ENCODE results near the gene SNAP25. TPM values are rescaled to one million over a fixed set of nuclear protein-coding genes. Genes with fewer than 3 reads are reported as not detected.

SNAP25 gene
- total and polyA plus RNA-seq, 2 donors (not counting 1 experiment from before 2014, with no cell fraction given): 0.27 TPM; not detected in 1

- H3K4me2 ChIP-seq (replicated peaks; ENCODE audit: low read depth, low read length, poor library complexity, severe bottlenecking): no peak overlapping the region
- Mint-ChIP-seq H3K4me3 (no peak overlapping the region), H3K27me3 (peaks cover 3% of the 10 kb centered on the region), H3K4me1 (no peaks in the 10 kb centered on the region), H3K9me3 (ENCODE audit: insufficient read depth) (peaks cover 4% of the 10 kb centered on the region), H3K27ac (no peak overlapping the region)
- no peaks in the 10 kb centered on the region for H3K36me3 ChIP-seq (replicated peaks in 1 of 2; ENCODE audit: control extremely low read depth in 1 of 2, control insufficient read depth in 1 of 2, extremely low read depth in 1 of 2, insufficient read depth in 2 of 2, low read length in 1 of 2)
- H3K9me3 ChIP-seq (ENCODE audit: control extremely low read depth in 1 of 3, control insufficient read depth in 2 of 3, insufficient read depth in 1 of 3, low read length in 2 of 3): peaks cover 0 to 3% (median 3%) of the 10 kb centered on the region in 3 donors
- no peak overlapping the region for H2AFZ ChIP-seq (ENCODE audit: insufficient read depth, low read depth, low read length, poor library complexity, severe bottlenecking)
- 55% methylated on average over 4 of the region's 4 CpGs for WGBS (ENCODE audit: insufficient coverage)
- ChIA-PET CTCF (no interaction called here), POLR2A (no interaction called here)
- DNase-seq (no peak), ATAC-seq (ENCODE audit: low read depth) (no peak)
- no peak for TF ChIP-seq CTCF (IDR thresholded peaks at IDR 0.05)
- TF ChIP-seq EZH2 (IDR thresholded peaks at IDR 0.05; ENCODE audit: borderline replicate concordance, insufficient read depth, low read depth, low read length, poor library complexity, severe bottlenecking): no peak
- no peaks in the 10 kb centered on the region for H4K20me1 ChIP-seq (ENCODE audit: control insufficient read depth, insufficient read depth, low read length, poor library complexity, severe bottlenecking)
- H3K4me1 ChIP-seq (ENCODE audit: control insufficient read depth in 2 of 2, insufficient read depth in 2 of 2, low read length in 2 of 2): no peaks in the 10 kb centered on the region
- H3K27me3 ChIP-seq (replicated peaks in 1 of 4; ENCODE audit: control extremely low read depth in 1 of 4, control insufficient read depth in 3 of 4, insufficient read depth in 4 of 4, low read length in 3 of 4): no peaks in the 10 kb centered on the region
- intact Hi-C loops (cut with micrococcal nuclease): no loop called here
- H3K27ac ChIP-seq (ENCODE audit: low read length in 2 of 2): no peak overlapping the region
- H3K4me3 ChIP-seq (ENCODE audit: control extremely low read depth in 1 of 5, extremely low read depth in 1 of 5, insufficient read depth in 1 of 5, low read depth in 2 of 5, low read length in 4 of 5): no peak overlapping the region
- no peak overlapping the region for H3K9ac ChIP-seq (ENCODE audit: low read length)
- H3K79me2 ChIP-seq (ENCODE audit: control insufficient read depth, insufficient read depth, low read length): no peaks in the 10 kb centered on the region
Measured at GRCh38 chr20:10319855-10320254, 101.2 kb downstream of the SNAP25 start.

GRCh38 chr20:10321138-10321717, 102.6 kb downstream of the SNAP25 start:
- Histone ChIP-seq H3K27ac (ENCODE audit: low read length in 2 of 2) (no peak overlapping the region), H3K9me3 (ENCODE audit: control extremely low read depth in 1 of 3, control insufficient read depth in 2 of 3, insufficient read depth in 1 of 3, low read length in 2 of 3) (peaks cover 0 to 3% (median 3%) of the 10 kb centered on the region in 3 donors), H3K9ac (ENCODE audit: low read length) (no peak overlapping the region), H3K4me3 (ENCODE audit: control extremely low read depth in 1 of 5, extremely low read depth in 1 of 5, insufficient read depth in 1 of 5, low read depth in 2 of 5, low read length in 4 of 5) (no peak overlapping the region), H3K27me3 (replicated peaks in 1 of 4; ENCODE audit: control extremely low read depth in 1 of 4, control insufficient read depth in 3 of 4, insufficient read depth in 4 of 4, low read length in 3 of 4) (no peaks in the 10 kb centered on the region), H3K36me3 (replicated peaks in 1 of 2; ENCODE audit: control extremely low read depth in 1 of 2, control insufficient read depth in 1 of 2, extremely low read depth in 1 of 2, insufficient read depth in 2 of 2, low read length in 1 of 2) (no peaks in the 10 kb centered on the region), H3K79me2 (ENCODE audit: control insufficient read depth, insufficient read depth, low read length) (no peaks in the 10 kb centered on the region), H3K4me1 (ENCODE audit: control insufficient read depth in 2 of 2, insufficient read depth in 2 of 2, low read length in 2 of 2) (no peaks in the 10 kb centered on the region), H4K20me1 (ENCODE audit: control insufficient read depth, insufficient read depth, low read length, poor library complexity, severe bottlenecking) (no peaks in the 10 kb centered on the region), H3K4me2 (replicated peaks; ENCODE audit: low read depth, low read length, poor library complexity, severe bottlenecking) (no peak overlapping the region), H2AFZ (ENCODE audit: insufficient read depth, low read depth, low read length, poor library complexity, severe bottlenecking) (no peak overlapping the region)
- CTCF ChIA-PET: no interaction called here
- DNase-seq (no peak), ATAC-seq (ENCODE audit: low read depth) (no peak)
- no peaks in the 10 kb centered on the region for H3K4me1 Mint-ChIP-seq
- peaks cover 3% of the 10 kb centered on the region for H3K27me3 Mint-ChIP-seq
- TF ChIP-seq EZH2 (IDR thresholded peaks at IDR 0.05; ENCODE audit: borderline replicate concordance, insufficient read depth, low read depth, low read length, poor library complexity, severe bottlenecking) (no peak), CTCF (IDR thresholded peaks at IDR 0.05) (no peak)
- no peak overlapping the region for H3K27ac Mint-ChIP-seq
- H3K9me3 Mint-ChIP-seq (ENCODE audit: insufficient read depth): peaks cover 4% of the 10 kb centered on the region
- POLR2A ChIA-PET: no interaction called here
- no peak overlapping the region for H3K4me3 Mint-ChIP-seq
- intact Hi-C loops (cut with micrococcal nuclease): no loop called here

Data from B cell (primary cell).